MM.1S (cell line): ENCODE data around the gene HYDIN.

Source experiments
- CTCF ChIP-seq: fragments of 300-600 bp; sonication (generic); IDR thresholded peaks from 2 replicates; pipeline ENCODE4 v1.5.1; 2016; ENCODE audit warnings: antibody characterized with exemption, low read length, mixed read lengths
- EZH2 ChIP-seq: fragments of 300-600 bp; sonication (generic); optimal IDR thresholded peaks from 2 replicates; pipeline ENCODE3; 2017; ENCODE audit warnings: low read depth, mild to moderate bottlenecking, antibody characterized with exemption, low read length, mixed read lengths
- EZH2phosphoT487 ChIP-seq: fragments of 300-600 bp; sonication (generic); IDR thresholded peaks from 2 replicates; pipeline ENCODE4 v1.6.1; 2018; ENCODE audit warnings: antibody characterized with exemption, low read length

- TF ChIP-seq CTCF (no peak), EZH2 (no peak), EZH2phosphoT487 (no peak)
These were observed 15.8 kb upstream of the HYDIN start for GRCh38 chr16:71246309-71246708.
